HCT116 (cell line): ENCODE measurements around the gene R3HDM1. TPM values are rescaled to one million over a fixed set of nuclear protein-coding genes. Genes with fewer than 3 reads are reported as not detected.

Source experiments
- ATAC-seq: fragments of 200-7000 bp; cut with Tn5 transposase; 2 replicates; pipeline ENCODE4 v1.9.1; 2020; ENCODE audit warnings: mild to moderate bottlenecking, moderate library complexity
- BruUV-seq: library from RNA; stranded (reverse); fragments of 400-500 nt; replicated peaks from 2 replicates; lab custom pipeline; 2021; lab: Mats Ljungman, UMichigan
- CTCF ChIA-PET: fragments of 300-600 bp; sonication (Branson Sonifier 250); formaldehyde crosslinking; loops from one replicate; lab custom pipeline; 2021; ENCODE audit warnings: antibody characterized with exemption; lab: Charles Lee
- POLR2A ChIA-PET: fragments of 300-600, 350-600 bp; sonication (Branson Sonifier 250); formaldehyde crosslinking; loops from one replicate; lab custom pipeline; 2021; ENCODE audit warnings: antibody characterized with exemption; lab: Charles Lee
- RAD21 ChIA-PET, 2 experiments: fragments of 300-600 bp; sonication (Branson Sonifier 250); formaldehyde crosslinking; loops; one replicate each; lab custom pipeline; 2023; ENCODE audit warnings: low total read pairs in 2 of 2; ENCODE audit not compliant: uncharacterized antibody in 2 of 2, unreplicated experiment in 2 of 2, low non-redundant PET in 1 of 2; lab: Charles Lee
- DNase-seq: peaks from one replicate; pipeline ENCODE4 v3.0.0-alpha.2; 2010; ENCODE audit warnings: low read depth, low spot score
- H2AFZ ChIP-seq: fragments of 200-600 bp; shearing (Covaris generic), sonication (generic); 2 replicates; pipeline ENCODE4 v1.6.1; 2017; ENCODE audit warnings: low read depth, mixed run types, mixed read lengths, antibody characterized with exemption, low read length; ENCODE audit not compliant: poor library complexity, severe bottlenecking
- H3K27ac ChIP-seq: 2 replicates; pipeline ENCODE4 v1.5.1; 2012; ENCODE audit warnings: low read depth, low read length
- H3K27me3 ChIP-seq: fragments of 200-600 bp; sonication (generic); 2 replicates; pipeline ENCODE4 v1.6.1; 2016; ENCODE audit warnings: mixed run types, low read length, mixed read lengths; ENCODE audit not compliant: insufficient read depth
- H3K36me3 ChIP-seq, 2 experiments: fragments of 200-500 bp in 1 of 2; fragments of 200-600 bp in 1 of 2; sonication (Bioruptor generic) in 1 of 2; sonication (generic) in 1 of 2; 2 replicates each; pipeline versions ENCODE4 v1.5.1 to v1.6.1; 2014 to 2016; ENCODE audit warnings: low read length in 2 of 2, inconsistent platforms in 1 of 2, mixed read lengths in 1 of 2, mixed run types in 1 of 2; ENCODE audit not compliant: insufficient read depth in 2 of 2, control insufficient read depth in 1 of 2
- H3K4me1 ChIP-seq, 2 experiments: fragments of 200-600 bp in 1 of 2; sonication (generic) in 1 of 2; 2 replicates each; pipeline versions ENCODE4 v1.5.1 to v1.6.1; 2012 to 2017; ENCODE audit warnings: low read length in 2 of 2, inconsistent platforms in 1 of 2, mild to moderate bottlenecking in 1 of 2, mixed read lengths in 1 of 2, mixed run types in 1 of 2, moderate library complexity in 1 of 2; ENCODE audit not compliant: insufficient read depth in 2 of 2, control insufficient read depth in 1 of 2
- H3K4me2 ChIP-seq: fragments of 200-600 bp; sonication (generic); 2 replicates; pipeline ENCODE4 v1.6.1; 2017; ENCODE audit warnings: mixed run types, low read length, mixed read lengths
- H3K4me3 ChIP-seq, 2 experiments: fragments of 200-600 bp in 1 of 2; sonication (generic) in 1 of 2; replicated peaks in 1 of 2; 2 replicates each; pipeline ENCODE4 v1.5.1; 2011 to 2016; ENCODE audit warnings: low read length in 2 of 2, control low read depth in 1 of 2, low read depth in 1 of 2, mild to moderate bottlenecking in 1 of 2, mixed read lengths in 1 of 2, mixed run types in 1 of 2
- H3K79me2 ChIP-seq: fragments of 200-600 bp; sonication (generic); 2 replicates; pipeline ENCODE4 v1.6.1; 2017; ENCODE audit warnings: mild to moderate bottlenecking, mixed run types, low read length, moderate library complexity, mixed read lengths; ENCODE audit not compliant: insufficient read depth
- H3K9ac ChIP-seq: fragments of 200-600 bp; sonication (generic); 2 replicates; pipeline ENCODE4 v1.6.1; 2016; ENCODE audit warnings: low read length, mixed read lengths
- H3K9me2 ChIP-seq: fragments of 200-600 bp; sonication (generic), shearing (Covaris generic); 2 replicates; pipeline ENCODE4 v1.6.1; 2017; ENCODE audit warnings: mixed run types, mild to moderate bottlenecking, moderate library complexity; ENCODE audit not compliant: insufficient read depth
- H3K9me3 ChIP-seq, 2 experiments: fragments of 200-500 bp in 1 of 2; fragments of 200-600 bp in 1 of 2; sonication (Bioruptor generic) in 1 of 2; sonication (generic) in 1 of 2; 2 replicates each; pipeline ENCODE4 v1.6.1; 2014 to 2017; ENCODE audit warnings: low read length in 2 of 2, mixed read lengths in 2 of 2, inconsistent platforms in 1 of 2, low read depth in 1 of 2, mild to moderate bottlenecking in 1 of 2, mixed run types in 1 of 2, moderate library complexity in 1 of 2; ENCODE audit not compliant: control insufficient read depth in 1 of 2, insufficient read depth in 1 of 2
- H4K20me1 ChIP-seq: fragments of 200-600 bp; sonication (generic), shearing (Covaris generic); 2 replicates; pipeline ENCODE4 v1.6.1; 2017; ENCODE audit warnings: mixed run types, mild to moderate bottlenecking, moderate library complexity; ENCODE audit not compliant: insufficient read depth
- CBX3 ChIP-seq: IDR thresholded peaks from 2 replicates; pipeline ENCODE4 v1.6.1; 2012; ENCODE audit warnings: low read depth
- CEBPB ChIP-seq: IDR thresholded peaks from 2 replicates; pipeline ENCODE4 v1.6.1; 2012; ENCODE audit warnings: low read depth
- CTCF ChIP-seq, 3 experiments: fragments of 200-600 bp in 1 of 3; sonication (generic) in 1 of 3; IDR thresholded peaks in 2 of 3; conservative IDR thresholded peaks in 1 of 3; 2 replicates each; pipeline ENCODE4 v1.5.1; 2012 to 2017; ENCODE audit warnings: low read depth in 2 of 3, low read length in 2 of 3, antibody characterized with exemption in 1 of 3, borderline replicate concordance in 1 of 3, control low read depth in 1 of 3, mild to moderate bottlenecking in 1 of 3, mixed read lengths in 1 of 3, mixed run types in 1 of 3, moderate library complexity in 1 of 3; ENCODE audit not compliant: insufficient read depth in 1 of 3
- EGR1 ChIP-seq: IDR thresholded peaks from 2 replicates; pipeline ENCODE4 v1.6.1; 2012; ENCODE audit warnings: low read depth
- ELF1 ChIP-seq: IDR thresholded peaks from 2 replicates; pipeline ENCODE4 v1.6.1; 2012; ENCODE audit warnings: low read depth, borderline replicate concordance
- EZH2 ChIP-seq: fragments of 200-600 bp; sonication (generic); IDR thresholded peaks from 2 replicates; pipeline ENCODE4 v1.6.1; 2017; ENCODE audit warnings: antibody characterized with exemption, mixed run types
- JUND ChIP-seq: IDR thresholded peaks from 2 replicates; pipeline ENCODE4 v1.6.1; 2012
- POLR2A ChIP-seq: IDR thresholded peaks from 2 replicates; pipeline ENCODE4 v1.7.0; 2011; ENCODE audit warnings: borderline replicate concordance; ENCODE audit not compliant: insufficient read depth, insufficient read length; ENCODE audit errors: extremely low read depth
- POLR2AphosphoS5 ChIP-seq: IDR thresholded peaks from 2 replicates; pipeline ENCODE4 v1.6.1; 2011; ENCODE audit warnings: mild to moderate bottlenecking, low read depth, low read length, moderate library complexity
- RAD21 ChIP-seq: IDR thresholded peaks from 2 replicates; pipeline ENCODE4 v1.6.1; 2012; ENCODE audit warnings: low read depth, mild to moderate bottlenecking
- REST ChIP-seq: IDR thresholded peaks from 2 replicates; pipeline ENCODE4 v1.6.1; 2012; ENCODE audit warnings: low read depth
- SIN3A ChIP-seq: IDR thresholded peaks from 2 replicates; pipeline ENCODE4 v1.6.1; 2012; ENCODE audit warnings: low read depth
- SP1 ChIP-seq: IDR thresholded peaks from 2 replicates; pipeline ENCODE4 v1.6.1; 2012; ENCODE audit warnings: low read depth
- SRF ChIP-seq: IDR thresholded peaks from 2 replicates; pipeline ENCODE4 v1.6.1; 2012; ENCODE audit warnings: low read depth
- TCF7L2 ChIP-seq: IDR thresholded peaks from 2 replicates; pipeline ENCODE4 v1.7.0; 2011; ENCODE audit warnings: borderline replicate concordance, inconsistent platforms; ENCODE audit not compliant: insufficient read depth, insufficient read length; ENCODE audit errors: extremely low read depth
- YY1 ChIP-seq: IDR thresholded peaks from 2 replicates; pipeline ENCODE4 v1.6.1; 2011; ENCODE audit warnings: low read length, low read depth, moderate library complexity, mild to moderate bottlenecking; ENCODE audit not compliant: insufficient replicate concordance; ENCODE audit errors: extremely low read depth
- ZBTB33 ChIP-seq: IDR thresholded peaks from 2 replicates; pipeline ENCODE4 v1.6.1; 2011; ENCODE audit warnings: mild to moderate bottlenecking, low read length, moderate library complexity; ENCODE audit not compliant: insufficient replicate concordance; ENCODE audit errors: extremely low read depth
- ZFX ChIP-seq: fragments of 450-650 bp; IDR thresholded peaks from 2 replicates; pipeline ENCODE4 v1.6.1; 2017
- intact Hi-C: fragments of 100-400 bp; cut with micrococcal nuclease; formaldehyde crosslinking; loops from 2 replicates; pipeline ENCODE4 v1.10.0; 2022
- total RNA-seq: library from RNA; stranded (reverse); gene quantifications from one replicate; pipeline ENCODE4 v1.2.1, GENCODE V29; 2021; ENCODE audit not compliant: unreplicated experiment

R3HDM1 gene
- total RNA-seq, 1 experiment from 2014 or later = 43.1 TPM

GRCh38 chr2:135587958-135588357 lies 56.7 kb downstream of the R3HDM1 start:
- H3K9ac ChIP-seq = no peak overlapping the region
- POLR2A ChIA-PET = no interaction called here
- no peaks in the 10 kb centered on the region for H4K20me1 ChIP-seq
- DNase-seq (no peak), ATAC-seq (no peak)
- H3K9me3 ChIP-seq = no peaks in the 10 kb centered on the region; a peak in 1 of 4 replicates
- intact Hi-C loops = loop anchor here (5.0 kb wide), 2 partner anchors 111 to 586 kb away; no protein-coding TSS in a partner anchor
- CTCF ChIA-PET = no interaction called here
- no peaks in the 10 kb centered on the region for H3K9me2 ChIP-seq
- H3K36me3 ChIP-seq = no peaks in the 10 kb centered on the region
- no peaks in the 10 kb centered on the region for H3K27me3 ChIP-seq
- H3K4me2 ChIP-seq = no peak overlapping the region
- no peak overlapping the region for H2AFZ ChIP-seq
- BruUV-seq = no TSS peak
- RAD21 ChIA-PET = no interaction called here
- no peak overlapping the region for H3K27ac ChIP-seq
- peaks cover 27% of the 10 kb centered on the region for H3K79me2 ChIP-seq
- no peak overlapping the region for H3K4me3 ChIP-seq
- TF ChIP-seq SP1 (no peak), EGR1 (no peak), ELF1 (no peak), YY1 (no peak), EZH2 (no peak), TCF7L2 (no peak), REST (no peak), CEBPB (no peak), CTCF (IDR thresholded peaks at IDR 0.05 in 2 of 3, conservative IDR thresholded peaks at IDR 0.05 in 1 of 3; ENCODE audit: borderline replicate concordance in 1 of 3, insufficient read depth in 1 of 3, low read depth in 2 of 3, low read length in 2 of 3) (no peak), SRF (no peak), POLR2A (no peak), ZBTB33 (no peak), ZFX (no peak), RAD21 (no peak), SIN3A (no peak), JUND (no peak), POLR2AphosphoS5 (no peak), CBX3 (no peak)
- no peaks in the 10 kb centered on the region for H3K4me1 ChIP-seq
